GM21786 (cell line): ENCODE measurements around the gene PSEN1.

Source experiments
- ATAC-seq: cut with Tn5 transposase; IDR thresholded peaks from one replicate; pipeline ENCODE4 v1.9.1; 2021; ENCODE audit not compliant: unreplicated experiment

The PSEN1 gene

DNA sequence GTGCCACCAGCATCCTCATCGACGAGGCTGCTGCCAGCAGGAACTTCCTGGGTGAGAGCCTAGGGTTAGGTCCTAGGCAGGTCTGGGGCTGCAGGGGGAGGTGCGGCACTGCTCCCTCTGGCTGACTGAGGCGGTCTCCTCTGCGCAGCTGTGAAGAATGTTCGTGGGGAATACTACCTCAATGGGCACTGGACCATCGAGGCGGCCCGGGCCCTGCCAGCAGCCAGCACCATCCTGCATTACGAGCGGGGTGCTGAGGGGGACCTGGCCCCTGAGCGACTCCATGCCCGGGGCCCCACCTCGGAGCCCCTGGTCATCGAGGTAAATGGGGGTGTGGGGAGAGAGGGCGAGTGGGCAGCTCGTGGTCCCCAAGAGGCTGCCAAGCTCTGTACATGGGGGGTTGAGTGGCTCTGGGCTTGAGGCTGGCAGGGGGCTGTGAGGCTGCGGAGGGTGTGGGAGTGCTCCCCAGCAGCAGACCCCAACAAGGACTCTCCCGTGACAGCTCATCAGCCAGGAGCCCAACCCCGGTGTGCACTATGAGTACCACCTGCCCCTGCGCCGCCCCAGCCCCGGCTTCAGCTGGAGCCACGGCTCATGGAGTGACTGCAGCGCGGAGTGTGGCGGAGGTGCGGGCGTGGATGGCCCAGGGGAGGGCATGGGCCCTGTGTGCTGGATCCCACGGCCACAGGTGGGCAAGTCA is 115.4 kb downstream of the PSEN1 start:
- no peak for ATAC-seq

DNA sequence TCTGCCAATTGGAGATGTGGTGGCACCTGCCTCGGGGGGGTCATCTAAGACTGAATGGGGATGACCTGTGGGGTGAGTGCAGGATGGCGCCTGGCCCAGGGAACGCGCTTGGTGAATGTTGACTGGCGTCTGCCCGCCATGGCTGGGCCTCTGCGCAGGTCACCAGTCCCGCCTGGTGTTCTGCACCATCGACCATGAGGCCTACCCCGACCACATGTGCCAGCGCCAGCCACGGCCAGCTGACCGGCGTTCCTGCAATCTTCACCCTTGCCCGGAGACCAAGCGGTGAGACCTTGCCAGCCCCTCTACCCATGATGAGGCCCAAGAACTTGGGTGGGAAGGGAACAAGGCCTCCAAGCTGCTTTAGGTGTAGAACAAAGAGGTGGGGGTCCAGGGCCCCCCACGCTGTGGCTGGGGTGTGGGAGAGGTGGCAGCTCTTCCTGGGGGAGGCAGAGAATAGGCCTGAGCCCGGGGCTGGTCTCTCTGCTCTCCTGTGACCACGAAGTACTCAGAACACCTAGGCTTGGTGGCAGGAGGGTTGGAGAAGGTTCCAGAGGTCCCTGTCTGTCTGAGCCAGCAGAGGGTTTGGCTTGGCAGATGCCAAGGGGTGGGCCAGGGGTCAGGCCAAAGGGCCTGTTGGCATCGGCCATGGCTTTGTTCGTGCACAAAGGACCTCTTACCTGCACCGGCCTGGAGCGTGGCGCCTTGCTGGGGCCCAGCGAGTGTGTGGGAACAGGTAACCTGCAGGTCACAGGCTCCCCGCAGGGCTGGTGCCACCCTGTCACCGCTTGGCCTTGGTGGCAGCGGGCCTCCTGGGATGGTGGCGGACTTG is 116.4 kb downstream of the PSEN1 start:
- ATAC-seq: no peak

DNA sequence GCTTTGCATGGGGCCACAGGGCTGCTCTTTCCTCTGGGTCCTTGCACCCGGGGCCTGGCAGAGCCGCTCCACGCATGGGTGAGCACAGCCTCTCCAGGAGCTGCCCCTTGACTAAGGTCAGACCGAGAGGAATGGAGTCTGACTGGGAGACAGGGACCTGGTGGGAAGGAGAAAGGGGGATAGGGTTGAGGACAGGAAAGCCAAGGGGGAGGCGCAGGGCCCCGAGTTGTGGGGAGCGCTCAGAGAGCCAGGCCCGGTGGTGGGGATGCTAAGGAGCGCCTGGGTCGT is 117.0 kb downstream of the PSEN1 start:
- no peak for ATAC-seq

DNA sequence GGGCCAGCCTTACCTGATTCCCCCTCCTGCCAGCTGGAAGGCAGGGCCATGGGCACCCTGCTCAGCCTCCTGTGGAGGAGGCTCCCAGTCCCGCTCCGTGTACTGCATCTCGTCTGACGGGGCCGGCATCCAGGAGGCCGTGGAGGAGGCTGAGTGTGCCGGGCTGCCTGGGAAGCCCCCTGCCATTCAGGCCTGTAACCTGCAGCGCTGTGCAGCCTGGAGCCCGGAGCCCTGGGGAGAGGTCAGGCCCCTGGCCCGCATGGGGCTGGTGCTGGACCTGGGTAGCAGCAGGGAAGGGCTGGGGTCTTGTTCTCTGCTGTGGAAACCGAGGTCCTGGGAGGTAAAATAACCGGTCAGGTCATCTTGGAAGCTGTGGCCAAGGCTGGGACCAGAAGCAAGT is 117.4 kb downstream of the PSEN1 start:
- ATAC-seq: no peak

DNA sequence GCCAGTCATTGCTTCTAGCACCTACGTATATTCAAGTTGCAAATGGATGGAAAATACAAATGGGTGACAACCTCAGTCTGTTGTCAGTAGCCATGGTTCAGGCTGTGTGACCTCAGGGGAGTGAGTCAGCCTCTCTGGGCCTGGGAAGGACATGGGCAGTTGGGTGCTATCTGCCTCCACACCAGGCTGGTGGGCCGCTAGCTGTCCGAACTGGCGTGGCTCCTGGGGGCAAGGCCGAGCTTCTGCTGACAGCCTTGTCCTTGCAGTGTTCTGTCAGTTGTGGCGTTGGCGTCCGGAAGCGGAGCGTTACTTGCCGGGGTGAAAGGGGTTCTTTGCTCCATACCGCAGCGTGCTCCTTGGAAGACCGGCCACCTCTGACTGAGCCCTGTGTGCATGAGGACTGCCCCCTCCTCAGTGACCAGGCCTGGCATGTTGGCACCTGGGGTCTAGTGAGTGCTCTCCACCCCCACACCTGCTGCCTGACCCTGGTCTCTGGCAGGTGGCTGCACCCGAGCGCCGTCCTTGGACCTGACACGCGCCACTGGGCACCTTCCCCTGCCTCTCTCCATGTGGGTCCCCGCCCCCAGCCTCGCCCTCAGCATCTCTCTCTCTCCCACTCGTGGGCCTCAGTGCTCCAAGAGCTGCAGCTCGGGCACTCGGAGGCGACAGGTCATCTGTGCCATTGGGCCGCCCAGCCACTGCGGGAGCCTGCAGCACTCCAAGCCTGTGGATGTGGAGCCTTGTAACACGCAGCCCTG is 118.1 kb downstream of the PSEN1 start:
- ATAC-seq: no peak

DNA sequence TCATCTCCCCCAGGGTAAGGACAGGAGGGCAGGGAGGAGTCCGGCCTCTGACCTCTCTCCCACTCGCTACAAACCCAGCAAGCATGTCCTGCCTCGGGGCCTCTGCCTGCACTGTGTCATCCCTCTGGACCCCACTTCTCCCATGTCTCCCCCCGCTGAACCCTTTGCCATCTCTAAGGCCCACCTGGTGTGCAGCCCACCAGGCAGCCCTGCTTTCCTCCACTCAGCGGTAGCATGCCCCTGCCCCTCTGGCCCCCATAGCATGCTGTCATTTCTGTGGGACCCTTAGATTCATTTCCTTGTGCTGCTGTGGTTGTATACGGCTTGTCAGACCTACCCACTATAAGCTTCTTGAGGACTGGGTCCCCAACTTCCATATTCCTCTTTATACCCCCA is 118.7 kb downstream of the PSEN1 start:
- ATAC-seq: no peak

DNA sequence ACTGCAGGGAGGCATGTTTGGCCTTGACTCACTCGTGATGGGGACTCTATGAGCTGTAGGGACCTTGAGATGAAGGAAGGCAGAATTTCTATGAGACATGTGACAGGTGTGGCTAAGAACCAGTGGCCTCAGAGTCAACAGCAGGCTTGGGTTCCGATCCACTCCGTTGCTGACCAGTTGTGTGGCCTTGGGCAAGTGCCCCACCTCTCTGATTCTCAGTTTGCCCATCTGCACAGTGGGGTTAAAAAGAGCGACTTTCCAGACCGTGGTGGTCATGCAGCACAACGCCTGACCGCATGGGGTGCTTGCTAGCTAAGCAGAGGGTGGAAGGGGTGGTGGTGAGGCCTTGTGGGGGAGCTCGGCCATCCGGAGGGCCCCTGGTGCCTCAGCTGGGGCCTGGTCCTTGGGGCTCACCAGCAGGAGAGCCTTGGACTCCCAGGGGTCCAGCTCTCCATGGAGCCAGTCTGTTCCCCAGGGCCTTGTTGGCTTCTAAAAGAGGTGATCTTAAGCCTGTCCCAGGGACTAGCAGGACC is 119.5 kb downstream of the PSEN1 start:
- ATAC-seq: no peak

DNA sequence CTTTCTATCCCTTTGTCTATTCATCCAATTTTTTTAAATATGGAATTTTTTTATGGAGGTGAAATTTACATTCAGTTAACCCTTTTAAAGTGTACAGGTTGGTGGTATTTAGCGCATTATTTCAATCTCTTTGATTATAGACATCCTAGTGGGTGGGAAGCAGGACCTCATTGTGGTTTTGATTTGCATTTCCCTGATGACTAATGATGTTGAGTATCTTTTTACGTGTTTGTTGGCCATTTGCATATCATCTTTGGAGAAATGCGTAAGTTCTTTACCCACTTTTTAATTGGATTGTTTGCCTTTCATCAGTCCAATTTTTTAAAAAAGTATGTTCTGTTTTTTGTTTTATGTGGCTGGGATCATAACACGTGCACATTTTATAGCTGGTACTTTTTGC is 121.8 kb downstream of the PSEN1 start:
- no peak for ATAC-seq

DNA sequence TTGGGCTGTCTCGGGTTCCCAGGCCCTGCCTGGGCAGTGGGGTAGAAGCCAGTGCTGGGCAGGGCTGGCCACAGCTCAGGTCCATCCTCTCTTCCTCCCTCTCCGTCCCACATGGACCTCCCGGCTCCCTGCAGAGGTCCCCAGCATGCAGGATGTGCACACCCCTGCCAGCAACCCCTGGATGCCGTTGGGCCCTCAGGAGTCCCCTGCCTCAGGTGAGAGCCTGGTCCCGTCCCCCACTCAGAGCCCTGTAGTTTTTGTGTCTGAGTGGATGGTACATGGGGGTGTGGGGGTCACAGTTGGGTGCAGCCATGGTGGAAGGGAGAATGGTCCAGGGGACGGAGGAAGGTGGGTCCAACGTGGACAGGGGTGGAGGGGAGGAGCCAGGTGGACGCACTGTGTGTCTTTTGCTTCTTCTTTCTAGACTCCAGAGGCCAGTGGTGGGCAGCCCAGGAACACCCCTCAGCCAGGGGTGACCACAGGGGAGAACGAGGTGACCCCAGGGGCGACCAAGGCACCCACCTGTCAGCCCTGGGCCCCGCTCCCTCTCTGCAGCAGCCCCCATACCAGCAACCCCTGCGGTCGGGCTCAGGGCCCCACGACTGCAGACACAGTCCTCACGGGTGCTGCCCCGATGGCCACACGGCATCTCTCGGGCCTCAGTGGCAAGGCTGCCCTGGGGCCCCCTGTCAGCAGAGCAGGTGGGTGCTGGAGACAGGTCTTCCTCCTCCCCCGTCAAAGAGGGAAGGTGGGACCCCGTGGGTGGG is 122.7 kb downstream of the PSEN1 start:
- ATAC-seq: no peak

DNA sequence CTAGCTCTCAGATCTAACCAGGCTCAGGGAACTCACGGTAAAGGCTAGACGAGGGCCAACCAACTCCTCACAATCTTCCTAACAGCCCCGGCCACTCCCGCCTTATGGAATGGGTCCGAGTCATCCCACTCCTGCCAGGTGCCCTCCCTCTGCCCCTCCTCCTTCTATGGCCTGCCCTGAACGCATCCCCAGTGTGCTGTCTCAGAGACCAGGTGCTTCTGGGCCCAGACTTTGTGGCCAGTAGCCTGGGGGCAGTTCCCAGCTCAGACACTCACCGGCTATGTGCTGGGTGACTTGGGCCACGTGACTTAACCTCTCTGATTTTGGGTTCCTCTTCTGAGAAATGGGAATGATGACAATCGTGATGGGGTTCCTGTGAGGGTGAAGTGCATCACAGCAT is 123.5 kb downstream of the PSEN1 start:
- no peak for ATAC-seq

DNA sequence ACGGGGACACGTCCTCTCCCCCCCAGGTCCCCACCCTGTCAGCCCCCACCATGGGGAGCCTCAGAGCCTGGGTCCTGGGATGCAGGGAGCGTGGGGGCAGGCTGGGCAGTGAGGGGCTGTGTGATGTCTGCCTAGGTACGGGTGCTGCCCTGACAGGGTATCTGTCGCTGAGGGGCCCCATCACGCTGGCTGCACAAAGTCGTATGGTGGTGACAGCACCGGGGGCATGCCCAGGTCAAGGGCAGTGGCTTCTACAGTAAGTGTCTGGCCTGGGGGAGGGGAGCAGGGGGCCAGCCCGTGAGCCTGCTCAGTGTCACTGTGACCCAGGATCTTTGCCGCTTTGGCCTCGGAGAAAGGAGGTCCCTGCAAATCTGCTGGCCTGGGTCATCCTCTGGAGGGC is 124.3 kb downstream of the PSEN1 start:
- ATAC-seq: no peak

DNA sequence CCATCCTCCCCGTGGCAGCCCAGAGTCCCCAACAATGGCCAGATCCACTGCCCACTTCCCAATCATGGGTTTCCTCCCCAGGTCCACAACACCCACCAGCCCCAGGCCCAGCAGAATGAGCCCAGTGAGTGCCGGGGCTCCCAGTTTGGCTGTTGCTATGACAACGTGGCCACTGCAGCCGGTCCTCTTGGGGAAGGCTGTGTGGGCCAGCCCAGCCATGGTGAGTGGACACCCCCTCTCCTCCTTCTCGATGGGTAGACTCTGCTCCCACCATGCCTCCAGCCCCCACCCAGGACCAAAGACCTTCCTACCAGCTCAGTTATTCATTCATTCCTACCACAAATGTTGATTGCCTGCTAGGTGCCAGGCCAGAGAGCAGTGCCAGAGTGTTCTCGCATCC is 124.8 kb downstream of the PSEN1 start:
- ATAC-seq: no peak

DNA sequence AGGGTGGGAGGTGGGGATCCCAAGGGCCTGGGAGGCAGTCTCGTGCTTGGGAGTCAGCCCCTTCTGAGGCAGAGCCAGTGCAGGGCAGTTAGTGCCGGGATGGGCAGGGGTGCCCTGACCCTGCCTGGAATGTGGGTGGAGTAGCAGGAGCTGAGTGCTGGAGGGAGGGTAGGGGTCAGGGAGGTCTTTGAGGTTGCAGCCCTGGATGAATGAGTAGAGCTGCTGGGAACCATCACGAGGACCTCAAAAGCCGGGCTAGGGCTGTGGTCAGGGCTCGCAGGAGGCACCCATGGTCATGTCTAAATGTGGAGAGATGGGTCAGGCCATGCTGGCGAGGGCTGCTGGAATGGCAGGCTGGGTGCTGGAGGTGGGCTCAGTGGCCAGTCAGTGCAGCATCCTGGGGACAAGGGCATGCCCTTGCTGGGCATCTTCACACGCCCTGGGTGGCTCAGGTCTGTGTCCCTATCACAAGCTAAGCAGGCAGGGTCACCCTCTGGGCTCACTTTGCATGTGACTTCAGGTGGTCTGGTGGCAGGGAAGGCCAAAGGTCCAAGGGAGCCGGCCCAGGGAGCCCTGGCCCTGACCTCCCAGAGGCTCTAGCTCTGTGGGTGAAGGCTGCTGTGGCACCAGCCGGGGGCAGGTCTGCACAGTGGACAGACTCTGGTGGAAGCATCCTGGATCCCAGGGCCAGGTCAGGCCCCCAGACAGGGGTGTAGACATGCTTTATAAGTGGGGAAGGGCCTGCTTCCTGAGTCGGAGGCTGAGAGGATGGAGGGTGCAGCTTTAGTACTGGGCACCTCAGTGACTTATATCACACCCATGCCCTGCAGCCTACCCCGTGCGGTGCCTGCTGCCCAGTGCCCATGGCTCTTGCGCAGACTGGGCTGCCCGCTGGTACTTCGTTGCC is 125.5 kb downstream of the PSEN1 start:
- ATAC-seq: no peak

DNA sequence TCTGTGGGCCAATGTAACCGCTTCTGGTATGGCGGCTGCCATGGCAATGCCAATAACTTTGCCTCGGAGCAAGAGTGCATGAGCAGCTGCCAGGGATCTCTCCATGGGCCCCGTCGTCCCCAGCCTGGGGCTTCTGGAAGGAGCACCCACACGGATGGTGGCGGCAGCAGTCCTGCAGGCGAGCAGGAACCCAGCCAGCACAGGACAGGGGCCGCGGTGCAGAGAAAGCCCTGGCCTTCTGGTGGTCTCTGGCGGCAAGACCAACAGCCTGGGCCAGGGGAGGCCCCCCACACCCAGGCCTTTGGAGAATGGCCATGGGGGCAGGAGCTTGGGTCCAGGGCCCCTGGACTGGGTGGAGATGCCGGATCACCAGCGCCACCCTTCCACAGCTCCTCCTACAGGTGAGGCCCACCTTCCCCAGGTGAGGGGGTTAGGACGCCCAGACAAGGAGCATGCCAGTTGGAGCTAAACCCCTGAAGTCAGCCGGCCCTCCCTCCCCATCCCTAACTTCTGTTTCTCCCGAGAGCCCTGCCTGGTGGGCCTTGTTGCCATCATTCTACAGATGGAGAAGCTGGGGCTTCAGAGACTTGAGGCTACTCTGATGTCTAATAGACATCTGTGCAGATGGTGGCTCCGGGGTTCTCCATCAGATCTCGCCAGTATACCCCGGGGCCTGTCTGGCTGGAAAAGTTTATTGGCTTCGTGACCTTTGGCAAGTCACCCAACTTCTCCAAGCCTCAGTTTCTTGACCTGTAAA is 126.3 kb downstream of the PSEN1 start:
- no peak for ATAC-seq

DNA sequence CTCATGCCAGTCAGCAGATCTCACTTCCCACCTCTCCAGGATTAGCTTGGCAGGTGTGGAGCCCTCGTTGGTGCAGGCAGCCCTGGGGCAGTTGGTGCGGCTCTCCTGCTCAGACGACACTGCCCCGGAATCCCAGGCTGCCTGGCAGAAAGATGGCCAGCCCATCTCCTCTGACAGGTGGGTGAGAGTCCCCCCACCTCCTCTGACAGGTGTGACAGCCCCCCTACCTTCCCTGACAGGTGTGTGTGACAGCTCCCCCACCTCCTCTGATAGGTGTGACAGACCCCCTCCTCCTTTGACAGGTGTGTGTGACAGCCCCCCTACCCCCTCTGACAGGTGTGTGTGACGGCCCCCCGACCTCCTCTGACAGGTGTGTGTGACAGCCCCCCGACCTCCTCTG is 127.3 kb downstream of the PSEN1 start:
- ATAC-seq: no peak

DNA sequence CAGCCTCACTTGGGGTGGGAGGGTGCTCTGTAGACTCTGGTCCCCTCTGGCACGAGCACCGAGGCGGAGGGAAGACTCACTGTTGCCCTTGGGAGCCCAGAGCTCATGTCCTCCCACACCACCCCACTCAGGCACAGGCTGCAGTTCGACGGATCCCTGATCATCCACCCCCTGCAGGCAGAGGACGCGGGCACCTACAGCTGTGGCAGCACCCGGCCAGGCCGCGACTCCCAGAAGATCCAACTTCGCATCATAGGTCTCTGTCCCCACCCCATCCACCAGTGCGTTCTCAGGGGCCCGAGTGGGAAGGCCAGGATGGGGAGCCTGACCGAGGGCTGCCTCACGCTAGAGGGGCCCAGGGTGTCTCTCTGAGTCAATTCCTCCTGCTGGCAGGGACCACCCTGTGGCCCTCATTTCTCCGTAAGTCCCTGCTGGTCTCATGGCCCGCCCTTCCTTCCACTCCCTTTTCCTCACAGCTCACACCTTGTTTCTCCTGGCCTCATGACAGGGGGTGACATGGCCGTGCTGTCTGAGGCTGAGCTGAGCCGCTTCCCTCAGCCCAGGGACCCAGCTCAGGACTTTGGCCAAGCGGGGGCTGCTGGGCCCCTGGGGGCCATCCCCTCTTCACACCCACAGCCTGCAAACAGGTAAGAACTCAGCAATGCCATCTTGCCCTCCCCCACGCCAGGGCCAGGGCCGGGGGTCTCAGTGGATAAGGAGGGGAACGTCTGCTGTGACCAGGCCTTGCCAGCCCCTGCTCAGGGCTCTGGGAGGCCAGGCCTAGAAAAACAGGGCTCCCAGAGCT is 128.0 kb downstream of the PSEN1 start:
- no peak for ATAC-seq

DNA sequence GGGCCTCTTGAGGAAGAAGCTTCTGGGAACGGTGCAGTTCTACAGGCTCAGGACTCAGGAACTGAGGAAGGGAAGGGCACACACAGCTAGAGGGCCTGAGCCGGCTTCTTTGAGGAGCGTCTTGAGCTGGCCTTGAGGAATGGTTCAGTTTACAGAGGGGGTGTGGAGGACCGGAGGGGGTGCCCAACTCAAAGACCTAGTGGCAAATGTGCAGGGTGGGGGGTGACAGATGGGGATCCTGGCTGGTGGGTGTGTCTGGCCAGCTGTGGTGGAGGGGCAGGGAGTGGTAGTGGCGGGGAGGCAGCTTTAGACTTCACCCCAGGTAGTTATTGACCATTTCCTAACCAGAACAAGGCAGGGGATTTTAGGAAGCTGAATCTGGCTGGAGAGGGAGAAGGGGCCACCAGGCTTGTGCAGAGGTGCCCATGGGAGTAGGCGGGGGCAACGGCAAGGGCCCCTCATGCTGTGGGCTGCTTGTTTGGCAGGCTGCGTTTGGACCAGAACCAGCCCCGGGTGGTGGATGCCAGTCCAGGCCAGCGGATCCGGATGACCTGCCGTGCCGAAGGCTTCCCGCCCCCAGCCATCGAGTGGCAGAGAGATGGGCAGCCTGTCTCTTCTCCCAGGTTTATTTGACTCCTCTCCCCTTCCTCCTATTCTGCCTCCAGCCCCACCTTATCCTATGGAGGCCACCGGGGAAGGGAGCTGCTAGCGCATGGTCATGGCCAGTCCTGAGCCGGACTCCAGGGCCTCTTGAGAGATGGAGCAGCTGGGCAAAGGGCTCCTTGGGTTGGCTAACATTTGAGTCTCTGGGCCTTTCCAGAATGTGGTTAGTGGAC is 128.8 kb downstream of the PSEN1 start:
- ATAC-seq: no peak

DNA sequence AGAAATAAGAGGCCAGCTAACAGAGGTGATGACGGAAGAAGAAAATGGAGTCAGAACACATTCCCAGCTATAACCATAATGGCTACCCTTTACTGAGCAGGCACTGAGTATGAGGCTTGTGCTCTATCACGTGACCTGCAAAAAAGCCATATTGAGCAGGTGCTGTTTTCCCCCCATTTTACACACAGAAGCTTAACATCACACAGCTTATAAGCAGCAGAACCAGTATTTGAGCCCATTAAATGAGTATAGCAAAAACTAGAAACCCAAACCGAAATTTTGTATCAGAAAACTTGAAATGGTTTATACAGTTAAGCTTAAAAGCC is 129.4 kb downstream of the PSEN1 start:
- ATAC-seq: no peak
